Lower leg skin (tissue), 3 donors: ENCODE results near the gene STX16.

Source experiments
- POLR2A ChIP-seq, 2 donors: fragments of 450-650 bp; IDR thresholded peaks; one replicate each; pipeline ENCODE4 v1.6.1; 2016 to 2017; ENCODE audit warnings: antibody characterized with exemption in 2 of 2, mild to moderate bottlenecking in 1 of 2, moderate library complexity in 1 of 2
- TF ChIP-seq, protein P1 (sequence below), 3 donors: fragments of 450-650 bp; IDR thresholded peaks; one replicate each; pipeline ENCODE4 v1.5.1; 2016; ENCODE audit warnings: antibody characterized with exemption in 3 of 3, mild to moderate bottlenecking in 3 of 3, moderate library complexity in 2 of 3

GRCh38 chr20:58699623-58700107, 48.6 kb downstream of the STX16 start:
- TF ChIP-seq, protein P1, sequence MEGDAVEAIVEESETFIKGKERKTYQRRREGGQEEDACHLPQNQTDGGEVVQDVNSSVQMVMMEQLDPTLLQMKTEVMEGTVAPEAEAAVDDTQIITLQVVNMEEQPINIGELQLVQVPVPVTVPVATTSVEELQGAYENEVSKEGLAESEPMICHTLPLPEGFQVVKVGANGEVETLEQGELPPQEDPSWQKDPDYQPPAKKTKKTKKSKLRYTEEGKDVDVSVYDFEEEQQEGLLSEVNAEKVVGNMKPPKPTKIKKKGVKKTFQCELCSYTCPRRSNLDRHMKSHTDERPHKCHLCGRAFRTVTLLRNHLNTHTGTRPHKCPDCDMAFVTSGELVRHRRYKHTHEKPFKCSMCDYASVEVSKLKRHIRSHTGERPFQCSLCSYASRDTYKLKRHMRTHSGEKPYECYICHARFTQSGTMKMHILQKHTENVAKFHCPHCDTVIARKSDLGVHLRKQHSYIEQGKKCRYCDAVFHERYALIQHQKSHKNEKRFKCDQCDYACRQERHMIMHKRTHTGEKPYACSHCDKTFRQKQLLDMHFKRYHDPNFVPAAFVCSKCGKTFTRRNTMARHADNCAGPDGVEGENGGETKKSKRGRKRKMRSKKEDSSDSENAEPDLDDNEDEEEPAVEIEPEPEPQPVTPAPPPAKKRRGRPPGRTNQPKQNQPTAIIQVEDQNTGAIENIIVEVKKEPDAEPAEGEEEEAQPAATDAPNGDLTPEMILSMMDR (IDR thresholded peaks at IDR 0.05) = no peak
- TF ChIP-seq POLR2A (IDR thresholded peaks at IDR 0.05) = no peak
